ENCODE results near the gene MTUS2.

DNA sequence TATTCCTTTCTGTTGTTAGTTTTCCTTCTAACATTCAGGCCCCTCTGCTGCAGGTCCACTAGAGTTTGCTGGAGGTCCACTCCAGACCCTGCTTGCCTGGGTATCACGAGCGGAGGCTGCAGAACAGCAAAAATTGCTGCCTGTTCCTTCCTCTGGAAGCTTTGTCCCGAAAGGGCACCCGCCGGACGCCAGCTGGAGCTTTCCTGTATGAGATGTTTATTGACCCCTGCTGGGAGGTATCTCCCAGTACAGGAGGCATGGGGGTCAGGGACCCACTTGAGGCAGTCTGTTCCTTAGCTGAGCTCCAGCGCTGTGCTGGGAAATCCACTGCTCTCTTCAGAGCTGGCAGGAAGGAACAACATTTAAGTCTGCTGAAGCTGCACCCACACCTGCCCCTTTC lies 516.2 kb downstream of the MTUS2 start:
- no peak for TF ChIP-seq EZH2 (IDR thresholded peaks at IDR 0.05; ENCODE audit: low read length, unreplicated experiment)
- TF ChIP-seq, protein P1, sequence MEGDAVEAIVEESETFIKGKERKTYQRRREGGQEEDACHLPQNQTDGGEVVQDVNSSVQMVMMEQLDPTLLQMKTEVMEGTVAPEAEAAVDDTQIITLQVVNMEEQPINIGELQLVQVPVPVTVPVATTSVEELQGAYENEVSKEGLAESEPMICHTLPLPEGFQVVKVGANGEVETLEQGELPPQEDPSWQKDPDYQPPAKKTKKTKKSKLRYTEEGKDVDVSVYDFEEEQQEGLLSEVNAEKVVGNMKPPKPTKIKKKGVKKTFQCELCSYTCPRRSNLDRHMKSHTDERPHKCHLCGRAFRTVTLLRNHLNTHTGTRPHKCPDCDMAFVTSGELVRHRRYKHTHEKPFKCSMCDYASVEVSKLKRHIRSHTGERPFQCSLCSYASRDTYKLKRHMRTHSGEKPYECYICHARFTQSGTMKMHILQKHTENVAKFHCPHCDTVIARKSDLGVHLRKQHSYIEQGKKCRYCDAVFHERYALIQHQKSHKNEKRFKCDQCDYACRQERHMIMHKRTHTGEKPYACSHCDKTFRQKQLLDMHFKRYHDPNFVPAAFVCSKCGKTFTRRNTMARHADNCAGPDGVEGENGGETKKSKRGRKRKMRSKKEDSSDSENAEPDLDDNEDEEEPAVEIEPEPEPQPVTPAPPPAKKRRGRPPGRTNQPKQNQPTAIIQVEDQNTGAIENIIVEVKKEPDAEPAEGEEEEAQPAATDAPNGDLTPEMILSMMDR (conservative IDR thresholded peaks at IDR 0.05; ENCODE audit: low read depth, low read length) = no peak
- no peak for TF ChIP-seq EZH2phosphoT487 (IDR thresholded peaks at IDR 0.05; ENCODE audit: borderline replicate concordance, low read length)
